Choroid plexus epithelial cell (primary cell): ENCODE data around the gene SEMA4B.

Source experiments
- DNase-seq: peaks from one replicate; pipeline ENCODE4 v3.0.0-alpha.2; 2010; ENCODE audit warnings: low read depth
- H3K4me3 ChIP-seq: 2 replicates; pipeline ENCODE4 v1.5.1; 2011; ENCODE audit warnings: low read depth, mild to moderate bottlenecking, control low read depth, low read length, moderate library complexity
- TF ChIP-seq, protein P1 (sequence below): conservative IDR thresholded peaks from 2 replicates; pipeline ENCODE4 v1.5.1; 2011; ENCODE audit warnings: low read depth, mild to moderate bottlenecking, control low read depth, inconsistent platforms, low read length, moderate library complexity

The SEMA4B gene

DNA sequence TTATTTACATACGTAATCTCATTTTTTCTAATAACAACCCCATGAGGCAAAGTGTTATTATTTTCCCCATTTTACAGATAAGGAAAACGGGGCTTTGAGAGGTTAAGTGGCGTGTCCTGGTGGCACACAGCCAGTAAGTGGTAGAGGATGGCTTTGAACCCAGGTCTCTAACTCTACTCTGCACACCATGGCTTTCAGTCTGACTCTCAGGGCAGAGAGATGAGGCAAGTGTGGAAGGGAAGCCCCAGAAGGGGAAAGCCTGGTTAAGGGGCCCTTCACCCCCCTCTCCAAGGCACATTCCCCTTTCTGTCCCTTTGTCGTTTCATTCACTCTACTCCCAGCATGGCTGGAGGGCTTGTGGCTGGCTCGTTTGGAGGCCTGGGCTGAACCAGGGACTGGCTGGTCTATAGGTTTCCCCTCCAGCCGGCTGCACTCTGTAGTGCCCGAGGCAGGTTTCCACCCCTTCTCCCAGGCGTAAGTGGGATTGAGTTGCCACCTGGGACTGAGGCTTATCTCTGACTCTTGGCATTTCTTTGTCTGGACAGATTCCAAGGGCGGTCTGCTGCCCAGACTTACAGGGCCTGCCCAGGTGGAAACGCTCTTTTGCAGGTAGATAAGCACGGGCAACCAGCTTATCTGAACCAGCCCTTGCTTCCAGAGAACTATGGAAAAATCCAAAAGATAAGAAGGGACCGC is 12.1 kb downstream of the SEMA4B start:
- DNase-seq, result no peak
- no peak overlapping the region for H3K4me3 ChIP-seq
- TF ChIP-seq, protein P1, sequence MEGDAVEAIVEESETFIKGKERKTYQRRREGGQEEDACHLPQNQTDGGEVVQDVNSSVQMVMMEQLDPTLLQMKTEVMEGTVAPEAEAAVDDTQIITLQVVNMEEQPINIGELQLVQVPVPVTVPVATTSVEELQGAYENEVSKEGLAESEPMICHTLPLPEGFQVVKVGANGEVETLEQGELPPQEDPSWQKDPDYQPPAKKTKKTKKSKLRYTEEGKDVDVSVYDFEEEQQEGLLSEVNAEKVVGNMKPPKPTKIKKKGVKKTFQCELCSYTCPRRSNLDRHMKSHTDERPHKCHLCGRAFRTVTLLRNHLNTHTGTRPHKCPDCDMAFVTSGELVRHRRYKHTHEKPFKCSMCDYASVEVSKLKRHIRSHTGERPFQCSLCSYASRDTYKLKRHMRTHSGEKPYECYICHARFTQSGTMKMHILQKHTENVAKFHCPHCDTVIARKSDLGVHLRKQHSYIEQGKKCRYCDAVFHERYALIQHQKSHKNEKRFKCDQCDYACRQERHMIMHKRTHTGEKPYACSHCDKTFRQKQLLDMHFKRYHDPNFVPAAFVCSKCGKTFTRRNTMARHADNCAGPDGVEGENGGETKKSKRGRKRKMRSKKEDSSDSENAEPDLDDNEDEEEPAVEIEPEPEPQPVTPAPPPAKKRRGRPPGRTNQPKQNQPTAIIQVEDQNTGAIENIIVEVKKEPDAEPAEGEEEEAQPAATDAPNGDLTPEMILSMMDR, result no peak

DNA sequence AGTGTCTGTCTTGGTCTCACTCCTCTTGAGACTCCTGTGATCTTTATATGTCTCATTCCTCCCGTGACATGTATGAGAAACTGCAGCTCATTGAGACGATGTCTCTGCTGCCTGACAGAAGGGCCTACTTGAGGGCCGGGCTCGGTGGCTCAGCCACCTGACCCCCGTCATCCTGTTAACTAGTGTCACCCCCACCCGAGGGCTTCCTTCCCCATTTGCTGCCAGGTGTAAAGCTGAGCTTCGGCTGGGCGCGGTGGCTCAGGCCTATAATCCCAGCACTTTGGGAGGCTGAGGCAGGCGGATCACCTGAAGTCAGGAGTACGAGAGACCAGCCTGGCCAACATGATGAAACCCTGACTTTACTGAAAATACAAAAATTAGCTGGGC is 12.7 kb downstream of the SEMA4B start:
- no peak for DNase-seq
- TF ChIP-seq, protein P1, result no peak
- H3K4me3 ChIP-seq, result no peak overlapping the region

DNA sequence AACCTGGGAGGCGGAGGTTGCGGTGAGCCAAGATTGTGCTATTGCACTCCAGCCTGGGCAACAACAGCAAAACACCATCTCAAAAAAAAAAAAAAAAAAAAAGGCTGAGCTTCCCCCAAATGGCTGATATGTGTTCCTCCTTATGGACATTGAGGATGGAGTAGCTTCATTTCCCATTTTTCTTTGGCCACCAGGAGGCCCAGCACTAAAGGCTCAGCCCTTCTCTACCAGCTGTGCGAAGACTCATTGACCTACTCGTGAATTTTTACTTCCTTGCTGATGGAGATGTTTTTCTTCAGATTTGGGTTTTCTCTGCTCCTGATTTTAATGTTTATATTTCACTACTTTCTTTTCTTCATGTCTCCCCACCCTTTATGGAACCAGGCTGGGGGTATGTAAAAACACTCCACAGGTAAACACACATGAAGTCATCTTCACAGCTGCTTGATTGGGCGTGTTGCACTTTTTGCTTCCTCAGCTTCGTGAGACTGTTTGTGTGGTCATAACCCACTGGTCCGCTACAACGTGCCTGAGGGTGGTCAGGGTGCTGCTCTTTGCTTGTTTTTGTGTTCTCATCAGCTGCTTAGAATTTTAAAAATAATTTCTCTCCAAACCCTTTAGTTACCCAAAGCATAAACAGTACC is 13.5 kb downstream of the SEMA4B start:
- H3K4me3 ChIP-seq, result no peak overlapping the region
- DNase-seq, result peak; percentile 32
- TF ChIP-seq, protein P1, result peak; percentile 60

DNA sequence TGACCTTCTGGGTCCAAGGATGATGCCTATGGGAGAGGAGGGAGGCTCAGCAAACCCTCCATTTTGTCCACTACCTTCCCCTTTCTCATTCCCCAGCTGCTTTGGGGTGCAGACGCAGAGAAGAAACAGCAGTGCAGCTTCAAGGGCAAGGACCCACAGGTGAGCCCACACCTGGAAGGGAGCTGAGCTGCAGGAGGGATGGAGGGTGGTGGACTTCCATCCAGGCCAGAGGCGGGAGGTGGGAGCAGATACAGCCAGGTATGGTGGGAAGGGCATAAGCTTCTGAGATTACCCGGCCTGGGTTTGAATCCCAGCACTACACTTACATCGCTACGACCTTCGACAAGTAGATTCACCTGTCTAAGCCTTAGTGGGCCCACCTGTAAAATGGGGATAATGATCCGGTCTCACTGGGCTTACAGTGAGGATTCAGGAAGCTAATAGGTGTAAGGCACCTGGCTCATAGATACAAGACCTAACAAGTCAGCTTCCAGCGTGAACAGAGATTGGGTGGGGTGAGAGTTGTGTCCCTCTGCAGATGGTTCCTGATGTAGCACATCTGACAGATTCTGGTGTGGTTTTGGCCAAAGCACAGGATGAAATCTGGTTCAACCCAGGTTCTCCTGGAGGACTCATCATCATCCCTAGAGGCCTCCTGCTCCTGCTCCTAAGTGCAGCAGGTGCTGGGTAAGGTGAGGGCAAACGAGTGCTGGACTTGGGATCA is 16.7 kb downstream of the SEMA4B start:
- TF ChIP-seq, protein P1, result no peak
- DNase-seq, result no peak
- H3K4me3 ChIP-seq, result no peak overlapping the region

DNA sequence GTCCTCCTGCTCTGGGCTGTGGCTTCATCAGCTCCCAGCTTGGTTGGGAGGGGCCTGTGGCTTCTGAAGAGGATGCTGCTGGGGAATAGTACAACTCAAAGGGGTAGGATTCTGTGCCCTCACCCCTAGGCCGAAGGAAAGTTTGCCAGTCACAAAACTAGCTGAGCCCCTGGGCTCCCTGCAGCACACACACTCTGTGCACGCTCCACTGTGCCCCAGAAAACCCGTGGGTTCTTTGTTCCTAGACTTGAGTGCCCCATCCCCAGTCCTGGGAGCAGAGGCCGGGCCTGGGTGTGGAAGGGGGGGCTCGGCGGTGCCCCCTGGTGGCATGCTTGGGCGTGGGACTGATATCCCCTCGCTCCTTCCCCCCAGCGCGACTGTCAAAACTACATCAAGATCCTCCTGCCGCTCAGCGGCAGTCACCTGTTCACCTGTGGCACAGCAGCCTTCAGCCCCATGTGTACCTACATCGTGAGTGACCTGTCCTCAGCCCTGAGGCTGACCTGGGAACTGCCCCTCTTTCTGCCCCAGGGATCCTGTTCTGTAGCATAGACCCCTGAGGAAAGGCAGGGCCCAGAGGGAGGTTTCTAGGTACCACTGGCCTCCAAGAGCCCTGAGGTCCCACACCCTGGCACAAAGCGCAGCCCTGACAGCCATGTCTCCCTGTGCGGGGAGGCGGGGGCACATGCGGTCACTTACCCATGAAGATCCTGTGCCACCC is 18.5 kb downstream of the SEMA4B start:
- DNase-seq, result no peak
- TF ChIP-seq, protein P1, result peak; percentile 70
- no peak overlapping the region for H3K4me3 ChIP-seq

DNA sequence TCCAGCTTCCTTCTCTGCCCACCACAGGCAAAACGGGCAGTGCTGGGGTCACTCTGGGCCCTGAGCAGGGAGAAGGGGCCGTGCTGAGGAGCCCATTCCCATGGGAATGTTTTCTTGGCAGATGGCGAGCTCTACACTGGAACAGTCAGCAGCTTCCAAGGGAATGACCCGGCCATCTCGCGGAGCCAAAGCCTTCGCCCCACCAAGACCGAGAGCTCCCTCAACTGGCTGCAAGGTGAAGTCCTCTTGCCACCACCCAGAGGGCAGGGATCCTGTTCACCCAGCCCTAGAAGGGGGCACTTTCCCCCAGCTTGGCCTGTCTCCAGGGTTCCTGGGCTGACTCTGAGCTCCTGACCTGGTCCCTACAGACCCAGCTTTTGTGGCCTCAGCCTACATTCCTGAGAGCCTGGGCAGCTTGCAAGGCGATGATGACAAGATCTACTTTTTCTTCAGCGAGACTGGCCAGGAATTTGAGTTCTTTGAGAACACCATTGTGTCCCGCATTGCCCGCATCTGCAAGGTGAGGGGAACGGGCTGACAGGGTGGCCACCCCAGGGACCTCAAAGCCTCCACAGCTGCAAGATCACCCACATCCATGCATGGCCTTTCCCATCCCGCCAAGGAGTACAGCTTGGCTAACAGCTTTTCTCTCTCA is 20.2 kb downstream of the SEMA4B start:
- DNase-seq, result peak; percentile 87
- no peak overlapping the region for H3K4me3 ChIP-seq
- TF ChIP-seq, protein P1, result peak; percentile 90
